ENCODE measurements around the gene PSMA4. TPM values are rescaled to one million over a fixed set of nuclear protein-coding genes. Genes with fewer than 3 reads are reported as not detected.

PSMA4 gene
- total RNA-seq, 1 experiment from 2014 or later: 276 TPM

DNA sequence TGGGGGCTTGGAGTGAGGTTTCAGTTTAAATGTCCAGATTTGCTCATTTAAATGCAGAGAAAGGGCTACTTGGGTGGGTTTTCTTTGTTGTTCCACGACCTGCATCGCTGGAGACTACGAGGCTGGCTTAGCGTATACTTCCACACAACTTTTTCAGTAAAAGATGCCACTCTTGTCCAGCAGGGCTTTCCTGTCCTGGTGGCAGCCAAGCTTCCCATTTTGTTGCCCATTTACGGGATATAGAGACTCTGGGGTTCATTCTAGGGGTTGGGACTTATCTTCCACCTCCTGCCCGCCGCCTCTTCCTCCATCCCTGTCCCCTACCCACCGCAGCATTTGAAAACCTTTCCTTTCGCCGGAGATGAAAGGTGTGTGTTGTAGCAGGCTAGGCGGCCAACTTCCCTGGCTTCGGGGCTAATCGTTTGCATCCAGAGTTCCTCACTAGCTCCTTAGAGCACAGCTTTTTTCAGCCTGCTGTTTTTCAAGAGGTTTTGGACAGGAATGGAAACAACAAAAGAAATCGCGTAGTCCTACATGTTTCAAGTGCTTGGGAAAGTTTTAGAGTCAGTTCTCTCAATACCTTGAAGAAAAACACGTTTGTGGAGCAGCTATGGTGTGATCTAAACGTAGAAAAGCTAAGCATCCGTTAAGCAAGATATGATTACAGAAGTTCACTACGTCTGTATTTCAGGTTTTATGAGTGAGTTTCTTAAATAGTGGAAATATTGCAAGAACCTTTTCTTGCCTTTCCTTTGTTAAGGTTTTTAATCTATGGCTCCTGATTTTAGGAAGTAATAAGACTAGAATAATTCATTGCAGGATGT, 25.9 kb downstream of the PSMA4 start:
- Histone ChIP-seq H3K4me1 (no peaks in the 10 kb centered on the region), H3K9me3 (no peaks in the 10 kb centered on the region), H3K36me3 (ENCODE audit: control insufficient read depth, insufficient read depth, low read length) (no peaks in the 10 kb centered on the region), H3K4me3 (ENCODE audit: low read depth, low read length) (peak overlapping the region; percentile 64), H3K27me3 (replicated peaks; ENCODE audit: control insufficient read depth, insufficient read depth, low read length) (no peaks in the 10 kb centered on the region)
- ChIA-PET POLR2A (interaction anchor here (0.6 to 1.6 kb wide), 3 partner anchors 26 to 115 kb away, joined by 4 to 12 read pairs (median 7); partner anchors contain the start of gene PSMA4), CTCF (interaction anchor here (0.6 to 1.5 kb wide), 4 partner anchors 9 to 143 kb away, joined by 3 to 5 read pairs (median 3); no protein-coding TSS in a partner anchor)
- H3K27ac Mint-ChIP-seq (ENCODE audit: unreplicated experiment): peak overlapping the region; percentile 80
- peak in 1 of 2 experiments; percentile 18 for DNase-seq
- TSS peak; percentile 55 for BruUV-seq (replicated peaks)
- peak overlapping the region; percentile 91 for H3K4me3 Mint-ChIP-seq (ENCODE audit: unreplicated experiment)
- TF ChIP-seq, protein P1, sequence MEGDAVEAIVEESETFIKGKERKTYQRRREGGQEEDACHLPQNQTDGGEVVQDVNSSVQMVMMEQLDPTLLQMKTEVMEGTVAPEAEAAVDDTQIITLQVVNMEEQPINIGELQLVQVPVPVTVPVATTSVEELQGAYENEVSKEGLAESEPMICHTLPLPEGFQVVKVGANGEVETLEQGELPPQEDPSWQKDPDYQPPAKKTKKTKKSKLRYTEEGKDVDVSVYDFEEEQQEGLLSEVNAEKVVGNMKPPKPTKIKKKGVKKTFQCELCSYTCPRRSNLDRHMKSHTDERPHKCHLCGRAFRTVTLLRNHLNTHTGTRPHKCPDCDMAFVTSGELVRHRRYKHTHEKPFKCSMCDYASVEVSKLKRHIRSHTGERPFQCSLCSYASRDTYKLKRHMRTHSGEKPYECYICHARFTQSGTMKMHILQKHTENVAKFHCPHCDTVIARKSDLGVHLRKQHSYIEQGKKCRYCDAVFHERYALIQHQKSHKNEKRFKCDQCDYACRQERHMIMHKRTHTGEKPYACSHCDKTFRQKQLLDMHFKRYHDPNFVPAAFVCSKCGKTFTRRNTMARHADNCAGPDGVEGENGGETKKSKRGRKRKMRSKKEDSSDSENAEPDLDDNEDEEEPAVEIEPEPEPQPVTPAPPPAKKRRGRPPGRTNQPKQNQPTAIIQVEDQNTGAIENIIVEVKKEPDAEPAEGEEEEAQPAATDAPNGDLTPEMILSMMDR (IDR thresholded peaks at IDR 0.05; ENCODE audit: insufficient read depth in 1 of 2, low read depth in 1 of 2, low read length in 1 of 2, severe bottlenecking in 1 of 2, unreplicated experiment in 1 of 2): peak in 1 of 2 experiments; percentile 18
- peaks cover 13% of the 10 kb centered on the region for H3K4me1 Mint-ChIP-seq (ENCODE audit: low read depth, unreplicated experiment)
- no peaks in the 10 kb centered on the region for H3K36me3 Mint-ChIP-seq (ENCODE audit: insufficient read depth, unreplicated experiment)
- intact Hi-C loops (cut with micrococcal nuclease; ENCODE audit: unreplicated experiment): loop anchor here (1.0 kb wide), 1 partner anchor 25 kb away; no protein-coding TSS in a partner anchor
- H3K27me3 Mint-ChIP-seq (ENCODE audit: insufficient read depth, unreplicated experiment): peaks cover 2% of the 10 kb centered on the region
- H3K9me3 Mint-ChIP-seq (ENCODE audit: unreplicated experiment): no peaks in the 10 kb centered on the region

DNA sequence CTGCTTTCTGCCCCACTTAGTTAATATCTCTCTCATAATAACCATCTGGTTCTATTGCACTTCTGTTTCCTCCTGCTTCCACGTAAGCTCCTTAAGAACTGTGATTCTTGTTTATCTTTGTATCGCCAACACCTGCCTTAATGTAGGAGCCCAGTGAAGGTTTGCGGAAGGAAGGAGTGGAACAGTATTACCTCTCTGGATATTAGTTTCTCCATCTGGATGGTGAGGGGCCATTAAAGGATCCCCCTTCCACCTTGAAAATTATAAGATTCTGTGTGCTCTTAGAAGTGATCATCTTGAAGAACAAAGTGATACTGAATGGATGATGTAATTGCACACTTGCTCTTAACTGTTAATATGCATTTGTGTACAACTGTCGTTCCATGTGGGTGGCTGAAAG, 27.3 kb downstream of the PSMA4 start:
- no peak for DNase-seq
- no TSS peak for BruUV-seq (replicated peaks)
- ChIA-PET POLR2A (interaction anchor here (0.6 kb wide), 1 partner anchor 67 kb away, joined by 3 read pairs; no protein-coding TSS in a partner anchor), CTCF (no interaction called here)
- Histone ChIP-seq H3K27me3 (replicated peaks; ENCODE audit: control insufficient read depth, insufficient read depth, low read length) (no peaks in the 10 kb centered on the region), H3K36me3 (ENCODE audit: control insufficient read depth, insufficient read depth, low read length) (no peaks in the 10 kb centered on the region), H3K4me3 (ENCODE audit: low read depth, low read length) (no peak overlapping the region), H3K4me1 (no peaks in the 10 kb centered on the region), H3K9me3 (no peaks in the 10 kb centered on the region)
- Mint-ChIP-seq H3K9me3 (ENCODE audit: unreplicated experiment) (no peaks in the 10 kb centered on the region), H3K4me3 (ENCODE audit: unreplicated experiment) (no peak overlapping the region), H3K36me3 (ENCODE audit: insufficient read depth, unreplicated experiment) (no peaks in the 10 kb centered on the region), H3K4me1 (ENCODE audit: low read depth, unreplicated experiment) (peaks cover 13% of the 10 kb centered on the region), H3K27ac (ENCODE audit: unreplicated experiment) (no peak overlapping the region), H3K27me3 (ENCODE audit: insufficient read depth, unreplicated experiment) (peaks cover under 1% of the 10 kb centered on the region)
- intact Hi-C loops (cut with micrococcal nuclease; ENCODE audit: unreplicated experiment): no loop called here
- TF ChIP-seq, protein P1 (IDR thresholded peaks at IDR 0.05; ENCODE audit: insufficient read depth in 1 of 2, low read depth in 1 of 2, low read length in 1 of 2, severe bottlenecking in 1 of 2, unreplicated experiment in 1 of 2): no peak

GRCh38 chr15:78570710-78571109, 30.5 kb downstream of the PSMA4 start:
- H3K4me3 ChIP-seq (ENCODE audit: low read depth, low read length): no peak overlapping the region
- intact Hi-C loops (cut with micrococcal nuclease; ENCODE audit: unreplicated experiment): no loop called here
- POLR2A ChIA-PET: no interaction called here

More at GRCh38 chr15:78570710-78571109, 30.5 kb downstream of the PSMA4 start:
- Mint-ChIP-seq H3K27ac (ENCODE audit: unreplicated experiment) (no peak overlapping the region), H3K9me3 (ENCODE audit: unreplicated experiment) (no peaks in the 10 kb centered on the region), H3K27me3 (ENCODE audit: insufficient read depth, unreplicated experiment) (no peaks in the 10 kb centered on the region), H3K4me3 (ENCODE audit: unreplicated experiment) (no peak overlapping the region), H3K4me1 (ENCODE audit: low read depth, unreplicated experiment) (peaks cover 13% of the 10 kb centered on the region), H3K36me3 (ENCODE audit: insufficient read depth, unreplicated experiment) (no peaks in the 10 kb centered on the region)
- BruUV-seq (replicated peaks): no TSS peak
- Histone ChIP-seq H3K9me3 (no peaks in the 10 kb centered on the region), H3K36me3 (ENCODE audit: control insufficient read depth, insufficient read depth, low read length) (no peaks in the 10 kb centered on the region), H3K4me1 (no peaks in the 10 kb centered on the region), H3K27me3 (replicated peaks; ENCODE audit: control insufficient read depth, insufficient read depth, low read length) (no peaks in the 10 kb centered on the region)
- CTCF ChIA-PET: no interaction called here
- TF ChIP-seq, protein P1 (IDR thresholded peaks at IDR 0.05; ENCODE audit: insufficient read depth in 1 of 2, low read depth in 1 of 2, low read length in 1 of 2, severe bottlenecking in 1 of 2, unreplicated experiment in 1 of 2): no peak
- no peak for DNase-seq
